Activated CD4-positive, alpha-beta T cell treated with anti-CD3 and anti-CD28 coated beads for 4 hours (primary cell): Measurements from ENCODE around the gene A1CF.
"Not testable (repeated sequence)": the region's sequence is repeated elsewhere in the genome, so short reads cannot be mapped to it uniquely, and the experiment has no call there.

Experiments used
- DNase-seq, 2 donors: peaks; one replicate each; pipeline ENCODE4 v3.0.0-alpha.2; 2020

A1CF gene

GRCh38 chr10:50885097-50885859 lies at the start of gene A1CF:
Gene A1CF (minus strand): TSS chr10:50885627. CDS start chr10:50859940, 25,687 bp downstream.
- no peak for DNase-seq

- DNase-seq, result no peak
These were observed 46.6 kb upstream of the A1CF start for GRCh38 chr10:50931948-50932431.

DNA sequence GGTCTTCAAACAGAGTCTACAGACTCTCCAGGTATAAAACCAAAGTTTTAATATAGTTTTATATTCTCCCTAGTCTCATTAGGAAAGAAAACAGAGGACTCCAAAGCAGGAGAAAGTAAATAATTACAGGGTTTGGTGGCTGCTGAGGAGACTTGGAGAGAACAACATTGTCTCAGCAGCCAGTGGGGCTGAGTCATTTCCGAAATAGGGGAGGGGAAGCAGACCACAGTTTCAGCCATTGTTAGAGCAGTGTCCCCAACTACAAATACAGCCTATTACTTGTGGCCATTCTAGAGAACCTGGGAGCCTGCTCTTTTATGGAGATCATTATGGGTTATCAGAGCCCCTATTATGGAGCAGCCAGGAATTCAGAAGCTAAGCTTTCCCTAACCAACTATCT lies 44.2 kb upstream of the A1CF start:
- no peak for DNase-seq

GRCh38 chr10:50928190-50928552 lies 42.7 kb upstream of the A1CF start:
- no peak for DNase-seq

DNA sequence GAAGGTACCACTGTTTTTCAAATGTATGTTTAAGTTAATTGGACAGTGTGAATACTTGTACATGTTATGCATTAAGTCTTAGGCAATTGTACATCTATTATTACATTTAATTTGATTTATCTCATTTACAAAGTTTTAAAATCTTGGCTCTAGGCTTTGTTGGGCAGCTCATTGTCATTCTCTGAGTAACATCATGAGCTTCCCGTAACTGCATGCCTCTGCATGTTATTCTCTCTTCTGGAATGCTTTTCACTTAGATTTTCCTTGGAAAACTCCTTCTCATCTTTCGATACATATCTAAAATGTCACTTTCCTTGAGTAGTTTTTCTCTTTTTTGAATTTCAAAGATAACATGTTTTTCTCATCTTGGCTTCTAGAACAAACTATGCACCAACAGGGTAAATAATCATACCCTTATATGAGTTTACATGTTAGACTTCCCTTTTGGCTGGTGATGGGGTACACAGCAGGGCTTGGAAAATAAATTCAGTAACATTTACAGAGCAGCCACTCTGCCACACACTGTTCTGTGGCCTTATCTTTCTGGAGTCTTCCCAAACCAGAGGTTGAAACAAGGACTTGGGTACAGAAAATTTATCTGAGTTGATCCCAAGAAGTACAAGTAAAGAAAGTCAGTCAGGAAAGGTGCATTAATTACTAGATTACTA lies 42.2 kb upstream of the A1CF start:
- DNase-seq, result no peak

- not testable (repeated sequence) for DNase-seq
These were observed 38.0 kb upstream of the A1CF start for GRCh38 chr10:50923471-50923870.

DNA sequence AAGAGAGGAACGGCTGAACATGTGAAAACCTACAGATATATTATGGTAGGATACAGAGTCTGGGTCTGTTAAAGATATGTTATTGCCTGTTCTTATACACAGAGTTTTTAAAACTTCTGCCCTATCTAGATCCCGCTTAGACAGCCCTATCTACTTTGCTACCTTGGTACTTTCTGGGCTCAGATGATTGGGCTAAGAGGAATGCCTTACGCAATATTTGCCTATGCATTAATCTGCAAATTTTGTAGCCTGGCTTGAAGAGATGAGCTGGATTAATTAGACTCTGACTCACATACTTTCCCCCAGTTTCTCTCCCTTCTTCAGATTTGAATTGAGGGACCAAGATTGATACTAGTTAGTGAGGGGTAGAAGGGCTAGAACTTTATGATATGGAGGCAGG lies 33.6 kb upstream of the A1CF start:
- DNase-seq, result no peak

- DNase-seq, result no peak
These were observed 33.1 kb upstream of the A1CF start for GRCh38 chr10:50918529-50918928.

- DNase-seq, result no peak
These were observed 32.1 kb upstream of the A1CF start for GRCh38 chr10:50917486-50917885.

GRCh38 chr10:50909334-50910014 lies 24.0 kb upstream of the A1CF start:
- no peak for DNase-seq

DNA sequence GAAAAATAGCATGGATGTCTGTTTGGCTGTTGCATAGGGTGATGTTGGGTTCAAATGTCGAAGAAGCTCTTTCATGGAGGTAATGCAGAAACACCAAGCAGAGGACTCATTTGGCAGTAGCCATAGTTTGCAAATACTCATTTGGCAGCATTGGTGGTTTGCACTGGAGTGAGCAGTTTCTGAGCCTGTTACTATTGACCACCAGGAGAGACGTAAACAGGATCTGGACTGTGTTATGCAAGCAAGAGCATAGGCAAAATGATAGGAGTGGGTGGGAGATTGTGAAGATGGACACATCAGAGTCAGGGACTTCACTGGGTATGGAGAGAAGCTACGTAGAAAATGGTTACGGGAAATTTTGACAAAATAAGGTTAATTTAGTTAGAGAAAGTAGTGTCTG lies 22.9 kb upstream of the A1CF start:
- DNase-seq, result no peak

DNA sequence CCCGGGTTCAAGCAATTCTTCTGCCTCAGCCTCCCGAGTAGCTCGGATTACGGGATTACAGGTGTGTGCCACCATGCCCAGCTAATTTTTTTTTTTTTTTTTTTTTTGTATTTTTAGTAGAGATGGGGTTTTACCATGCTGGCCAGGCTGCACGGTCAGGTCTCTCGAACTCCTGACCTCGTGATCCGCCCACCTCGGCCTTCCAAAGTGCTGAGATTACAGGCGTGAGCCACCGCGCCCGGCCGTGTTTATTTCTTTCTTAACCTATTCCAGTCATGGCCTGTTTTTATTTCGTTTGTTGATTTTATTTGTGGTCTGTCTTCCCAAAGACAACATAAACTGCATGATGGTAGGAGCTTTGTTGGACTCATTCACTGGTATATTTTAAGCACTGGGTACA lies 20.4 kb upstream of the A1CF start:
- not testable (repeated sequence) for DNase-seq

GRCh38 chr10:50896721-50897120 lies 11.3 kb upstream of the A1CF start:
- no peak for DNase-seq

DNA sequence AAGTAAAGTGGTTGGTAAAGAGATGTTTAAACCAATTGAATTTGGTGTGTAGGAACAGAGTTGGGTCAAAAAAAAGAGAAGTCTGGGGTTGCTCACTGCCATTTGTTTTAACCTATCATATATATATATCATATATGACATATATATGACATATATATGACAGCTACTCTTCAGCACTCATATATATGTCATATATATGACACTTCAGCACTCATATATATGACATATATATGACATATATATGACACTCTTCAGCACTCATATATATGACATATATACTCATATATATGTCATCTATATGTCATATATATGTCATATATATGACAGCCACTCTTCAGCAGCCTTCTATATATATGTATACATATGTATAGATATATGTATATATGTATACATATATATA lies 8.9 kb upstream of the A1CF start:
- DNase-seq, result no peak

DNA sequence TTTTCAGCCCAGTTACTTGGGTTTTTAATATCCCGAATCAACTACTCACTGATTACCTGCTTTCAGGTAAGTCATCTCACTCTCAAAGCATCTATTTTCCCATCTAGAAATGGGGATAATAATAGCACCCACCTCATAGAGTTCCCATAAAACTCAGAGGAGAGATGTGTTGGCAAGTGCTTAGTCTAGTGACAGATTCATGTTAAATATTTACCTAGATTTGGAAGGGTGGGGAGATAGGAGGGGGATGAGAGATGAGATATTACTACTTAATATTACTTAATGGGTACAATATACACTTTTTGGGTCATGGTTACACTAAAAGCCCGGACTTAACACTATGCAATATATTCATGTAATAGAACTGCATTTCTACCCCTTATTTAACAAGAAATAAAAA lies 7.0 kb upstream of the A1CF start:
- DNase-seq, result no peak

- no peak for DNase-seq
These were observed 1.1 kb downstream of the A1CF start for GRCh38 chr10:50884302-50884701.

- DNase-seq, result no peak
These were observed 1.8 kb downstream of the A1CF start for GRCh38 chr10:50883629-50884028.

DNA sequence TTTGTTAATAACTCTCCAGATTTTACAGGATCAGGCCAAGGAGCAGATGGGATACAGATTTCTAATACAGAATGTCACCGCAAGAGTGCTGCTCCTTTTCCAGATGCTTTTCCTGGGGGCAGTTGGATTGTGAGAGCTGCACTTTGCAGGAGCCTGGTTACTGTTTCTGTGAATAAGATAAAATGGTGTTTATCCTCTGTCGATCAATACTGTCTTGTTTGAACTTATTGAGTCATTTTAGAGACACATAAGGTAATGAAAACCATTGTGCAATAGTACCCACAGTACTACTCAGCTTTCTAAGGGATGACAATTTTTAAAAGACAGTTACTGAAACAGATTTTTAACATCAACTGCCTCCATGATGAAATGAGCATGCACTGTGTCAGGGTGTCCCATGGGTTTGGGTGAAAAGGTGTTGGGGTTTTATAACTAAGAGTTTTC lies 2.9 kb downstream of the A1CF start:
- no peak for DNase-seq

GRCh38 chr10:50881046-50881445 lies 4.4 kb downstream of the A1CF start:
- not testable (repeated sequence) for DNase-seq

GRCh38 chr10:50876429-50876828 lies 9.0 kb downstream of the A1CF start:
- DNase-seq, result no peak

GRCh38 chr10:50874723-50875122 lies 10.7 kb downstream of the A1CF start:
- no peak for DNase-seq

- no peak for DNase-seq
These were observed 19.1 kb downstream of the A1CF start for GRCh38 chr10:50866317-50866716.

- no peak for DNase-seq
These were observed 22.7 kb downstream of the A1CF start for GRCh38 chr10:50862719-50863118.

DNA sequence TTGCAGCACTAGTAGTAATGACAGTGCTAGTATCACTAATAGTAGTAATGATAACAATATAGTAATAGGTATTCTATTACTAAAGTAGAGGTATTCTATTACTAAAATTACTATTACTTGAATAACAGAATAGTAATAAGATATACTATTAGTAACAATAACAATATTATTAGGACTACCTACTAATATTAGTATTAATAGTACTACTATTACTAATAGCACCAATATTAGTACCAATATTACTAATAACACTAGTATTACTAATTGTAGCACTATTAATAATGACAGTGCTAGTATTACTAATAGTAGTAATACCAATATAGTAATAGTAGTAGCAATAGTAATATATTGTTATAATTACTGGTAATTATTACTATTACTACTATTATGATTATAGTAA lies 24.1 kb downstream of the A1CF start:
- DNase-seq, result no peak
